HEK293T (cell line): Measurements from ENCODE around the gene SEC14L1.

Experiments used
- BHLHE40 ChIP-seq: fragments of 450-650 bp; IDR thresholded peaks from 2 replicates; pipeline ENCODE4 v1.6.1; 2016; ENCODE audit warnings: mild to moderate bottlenecking, moderate library complexity, borderline replicate concordance
- FOXA1 ChIP-seq: fragments of 450-650 bp; IDR thresholded peaks from 2 replicates; pipeline ENCODE4 v1.6.1; 2016; ENCODE audit warnings: mild to moderate bottlenecking
- FOXK2 ChIP-seq: fragments of 450-650 bp; IDR thresholded peaks from 2 replicates; pipeline ENCODE4 v1.6.1; 2016; ENCODE audit warnings: mild to moderate bottlenecking
- FOXM1 ChIP-seq: fragments of 450-650 bp; IDR thresholded peaks from 2 replicates; pipeline ENCODE4 v1.6.1; 2017; ENCODE audit warnings: mild to moderate bottlenecking, borderline replicate concordance
- HDGF ChIP-seq: fragments of 450-650 bp; IDR thresholded peaks from 2 replicates; pipeline ENCODE4 v1.6.1; 2017; ENCODE audit warnings: antibody characterized with exemption, borderline replicate concordance
- SP1 ChIP-seq: fragments of 450-650 bp; IDR thresholded peaks from 2 replicates; pipeline ENCODE4 v1.6.1; 2017
- TARDBP ChIP-seq: fragments of 450-650 bp; IDR thresholded peaks from 2 replicates; pipeline ENCODE4 v1.6.1; 2016

DNA sequence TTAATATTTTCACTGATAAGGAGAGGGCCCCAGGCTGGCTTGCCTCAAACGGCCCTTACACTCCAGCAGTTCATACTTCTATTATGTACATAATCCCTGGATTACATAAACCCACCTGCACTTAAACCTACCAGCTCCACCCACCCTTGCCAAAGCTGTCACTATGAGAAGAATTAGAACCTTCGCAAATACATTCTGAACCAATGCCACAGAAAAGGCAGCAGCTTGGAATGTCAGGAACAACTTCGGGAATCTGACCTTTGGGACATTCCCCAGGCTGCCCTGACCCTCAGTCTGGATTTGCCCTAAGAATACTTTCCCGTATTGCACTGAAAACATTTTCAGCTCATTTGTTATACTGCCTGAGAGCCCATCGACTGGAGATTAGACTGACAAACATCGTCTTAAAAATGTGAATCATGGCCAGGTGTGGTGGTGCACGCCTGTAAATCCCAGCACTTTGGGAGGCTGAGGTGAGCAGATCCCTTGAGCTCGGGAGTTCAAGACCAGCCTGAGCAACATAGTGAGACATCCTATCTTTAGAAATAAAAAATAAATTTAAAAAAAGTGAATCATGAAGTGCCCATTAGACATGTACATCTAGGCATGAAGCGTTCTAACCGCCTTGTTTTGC is 21.0 kb upstream of the SEC14L1 start:
- TF ChIP-seq TARDBP: no peak
- no peak for TF ChIP-seq BHLHE40
- TF ChIP-seq FOXK2: no peak
- no peak for TF ChIP-seq SP1
- no peak for TF ChIP-seq HDGF
- no peak for TF ChIP-seq FOXA1
- no peak for TF ChIP-seq FOXM1
